Mucosa of descending colon (tissue), 3 donors: Measurements from ENCODE around the gene TULP4. TPM values are rescaled to one million over a fixed set of nuclear protein-coding genes. Genes with fewer than 3 reads are reported as not detected.
"Not testable (repeated sequence)": the region's sequence is repeated elsewhere in the genome, so short reads cannot be mapped to it uniquely, and the experiment has no call there.

ENCODE experiments used
- ATAC-seq: fragments of 200-7000 bp; cut with Tn5 transposase; one replicate; pipeline ENCODE4 v1.9.1; 2020; ENCODE audit warnings: mild to moderate bottlenecking, moderate library complexity
- DNase-seq, 3 donors: peaks; one replicate each; pipeline ENCODE4 v3.0.0-alpha.2; 2020
- H3K36me3 ChIP-seq: fragments of 200-600 bp; one replicate; pipeline ENCODE4 v1.8.0; 2021; ENCODE audit warnings: low read depth, mild to moderate bottlenecking
- H3K4me1 ChIP-seq: fragments of 200-600 bp; one replicate; pipeline ENCODE4 v1.8.0; 2021; ENCODE audit warnings: low read depth, mild to moderate bottlenecking
- H3K4me3 ChIP-seq: fragments of 200-600 bp; one replicate; pipeline ENCODE4 v1.8.0; 2021; ENCODE audit warnings: mild to moderate bottlenecking
- H3K9me3 ChIP-seq: fragments of 200-600 bp; one replicate; pipeline ENCODE4 v1.8.0; 2021; ENCODE audit warnings: mild to moderate bottlenecking
- intact Hi-C, 2 donors: fragments of 100-400 bp; cut with DNase I in 1 of 2; cut with micrococcal nuclease in 1 of 2; formaldehyde crosslinking; loops; one replicate each; pipeline versions ENCODE4 v1.11.0 to v1.11.1; 2022; cut with DNase I, micrococcal nuclease
- total RNA-seq, 3 donors: library from RNA; stranded (reverse); fragmentation: NEBNext Ultra II Directional in 2 of 3; extraction: Animal tissue kit (Norgen Biotek cat#: 25700) in 2 of 3; gene quantifications; one replicate each; pipeline versions ENCODE4 v1.2.1 to v1.2.4, GENCODE V29; 2021 to 2023
- TF ChIP-seq, protein P1 (sequence below): fragments of 200-600 bp; IDR thresholded peaks from one replicate; pipeline ENCODE4 v1.8.0; 2022; ENCODE audit warnings: antibody characterized with exemption, mild to moderate bottlenecking
- donor health status: DM: no; HTN: no; CAD: no; lungs with moderate emphysema.
- donor health status: DM: no; HTN: no; CAD: no.
- donor health status: DM: no; HTN: yes; CAD: no.

TULP4 gene
- total RNA-seq, 3 donors from 2014 or later = 70.4 to 122 (median 83.6) TPM

DNA sequence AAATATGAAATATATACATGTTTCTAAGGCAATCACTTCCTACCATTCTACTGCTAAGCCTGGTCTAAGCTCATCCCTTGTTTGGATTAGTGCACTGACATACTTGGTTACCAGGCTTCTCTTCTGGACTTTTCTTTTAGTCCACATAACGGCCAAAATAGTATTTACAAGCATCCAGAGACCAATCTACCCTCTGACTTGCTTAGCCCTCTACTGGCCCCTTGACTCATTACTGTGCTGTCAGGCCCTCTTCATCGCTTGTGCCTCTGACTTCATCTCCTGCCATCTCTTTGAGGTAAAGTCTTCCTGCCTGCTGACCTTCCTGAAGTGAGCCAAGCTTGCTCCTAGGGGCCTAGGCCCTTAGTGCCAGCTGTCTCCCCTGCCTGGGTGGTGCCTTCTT lies 35.1 kb downstream of the TULP4 start:
- Histone ChIP-seq H3K36me3 (no peaks in the 10 kb centered on the region), H3K4me1 (no peaks in the 10 kb centered on the region), H3K9me3 (peaks cover 12% of the 10 kb centered on the region), H3K4me3 (no peak overlapping the region)
- TF ChIP-seq, protein P1, sequence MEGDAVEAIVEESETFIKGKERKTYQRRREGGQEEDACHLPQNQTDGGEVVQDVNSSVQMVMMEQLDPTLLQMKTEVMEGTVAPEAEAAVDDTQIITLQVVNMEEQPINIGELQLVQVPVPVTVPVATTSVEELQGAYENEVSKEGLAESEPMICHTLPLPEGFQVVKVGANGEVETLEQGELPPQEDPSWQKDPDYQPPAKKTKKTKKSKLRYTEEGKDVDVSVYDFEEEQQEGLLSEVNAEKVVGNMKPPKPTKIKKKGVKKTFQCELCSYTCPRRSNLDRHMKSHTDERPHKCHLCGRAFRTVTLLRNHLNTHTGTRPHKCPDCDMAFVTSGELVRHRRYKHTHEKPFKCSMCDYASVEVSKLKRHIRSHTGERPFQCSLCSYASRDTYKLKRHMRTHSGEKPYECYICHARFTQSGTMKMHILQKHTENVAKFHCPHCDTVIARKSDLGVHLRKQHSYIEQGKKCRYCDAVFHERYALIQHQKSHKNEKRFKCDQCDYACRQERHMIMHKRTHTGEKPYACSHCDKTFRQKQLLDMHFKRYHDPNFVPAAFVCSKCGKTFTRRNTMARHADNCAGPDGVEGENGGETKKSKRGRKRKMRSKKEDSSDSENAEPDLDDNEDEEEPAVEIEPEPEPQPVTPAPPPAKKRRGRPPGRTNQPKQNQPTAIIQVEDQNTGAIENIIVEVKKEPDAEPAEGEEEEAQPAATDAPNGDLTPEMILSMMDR = no peak
- intact Hi-C loops = no loop called here
- DNase-seq = no peak
- ATAC-seq = no peak

DNA sequence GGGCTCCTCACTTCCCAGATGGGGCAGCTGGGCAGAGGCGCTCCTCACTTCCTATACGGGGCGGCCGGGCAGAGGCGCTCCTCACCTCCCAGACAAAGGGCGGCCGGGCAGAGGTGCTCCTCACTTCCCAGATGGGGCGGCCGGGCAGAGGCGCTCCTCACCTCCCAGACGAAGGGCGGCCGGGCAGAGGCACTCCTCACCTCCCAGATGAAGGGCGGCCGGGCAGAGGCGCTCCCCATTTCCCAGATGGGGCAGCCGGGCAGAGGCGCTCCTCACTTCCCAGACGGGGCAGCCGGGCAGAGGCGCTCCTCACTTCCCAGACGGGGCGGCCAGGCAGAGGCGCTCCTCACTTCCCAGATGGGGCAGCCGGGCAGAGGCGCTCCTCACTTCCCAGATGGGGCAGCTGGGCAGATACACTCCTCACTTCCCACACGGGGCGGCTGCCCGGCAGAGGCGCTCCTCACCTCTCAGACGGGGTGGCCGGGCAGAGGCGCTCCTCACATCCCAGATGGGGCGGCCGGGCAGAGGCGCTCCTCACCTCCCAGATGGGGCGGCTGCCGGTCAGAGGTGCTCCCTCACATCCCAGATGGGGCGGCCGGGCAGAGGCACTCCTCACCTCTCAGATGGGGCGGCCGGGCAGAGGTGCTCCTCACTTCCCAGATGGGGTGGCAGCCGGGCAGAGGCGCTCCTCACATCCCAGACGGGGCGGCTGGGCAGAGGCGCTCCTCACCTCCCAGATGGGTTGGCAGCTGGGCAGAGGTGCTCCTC lies 36.7 kb downstream of the TULP4 start:
- DNase-seq, H3K4me3 ChIP-seq, H3K4me1 ChIP-seq, intact Hi-C loops, ATAC-seq, H3K36me3 ChIP-seq: not testable (repeated sequence)
- peaks cover 12% of the 10 kb centered on the region for H3K9me3 ChIP-seq

DNA sequence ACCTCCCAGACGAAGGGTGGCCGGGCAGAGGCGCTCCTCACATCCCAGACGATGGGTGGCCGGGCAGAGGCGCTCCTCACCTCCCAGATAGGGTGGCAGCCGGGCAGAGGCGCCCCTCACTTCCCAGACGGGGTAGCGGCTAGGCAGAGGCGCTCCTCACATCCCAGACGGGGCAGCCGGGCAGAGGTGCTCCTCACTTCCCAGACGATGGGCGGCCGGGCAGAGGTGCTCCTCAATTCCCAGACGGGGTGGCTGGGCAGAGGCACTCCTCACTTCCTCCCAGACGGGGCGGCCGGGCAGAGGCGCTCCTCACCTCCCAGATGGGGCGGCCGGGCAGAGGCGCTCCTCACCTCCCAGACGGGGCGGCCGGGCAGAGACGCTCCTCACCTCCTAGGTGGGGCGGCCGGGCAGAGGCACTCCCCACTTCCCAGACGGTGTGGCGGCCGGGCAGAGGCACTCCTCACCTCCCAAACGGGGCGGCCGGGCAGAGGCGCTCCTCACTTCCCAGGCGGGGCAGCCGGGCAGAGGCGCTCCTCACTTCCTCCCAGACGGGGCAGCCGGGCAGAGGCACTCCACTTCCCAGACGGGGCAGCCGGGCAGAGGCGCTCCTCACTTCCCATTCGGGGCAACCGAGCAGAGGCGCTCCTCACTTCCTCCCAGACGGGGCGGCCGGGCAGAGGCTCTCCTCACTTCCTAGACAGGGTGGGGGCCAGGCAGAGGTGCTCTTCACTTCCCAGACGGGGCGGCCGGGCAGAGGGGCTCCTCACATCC lies 37.4 kb downstream of the TULP4 start:
- intact Hi-C loops, DNase-seq, H3K4me1 ChIP-seq, H3K36me3 ChIP-seq, H3K4me3 ChIP-seq, ATAC-seq: not testable (repeated sequence)
- H3K9me3 ChIP-seq = peaks cover 12% of the 10 kb centered on the region

DNA sequence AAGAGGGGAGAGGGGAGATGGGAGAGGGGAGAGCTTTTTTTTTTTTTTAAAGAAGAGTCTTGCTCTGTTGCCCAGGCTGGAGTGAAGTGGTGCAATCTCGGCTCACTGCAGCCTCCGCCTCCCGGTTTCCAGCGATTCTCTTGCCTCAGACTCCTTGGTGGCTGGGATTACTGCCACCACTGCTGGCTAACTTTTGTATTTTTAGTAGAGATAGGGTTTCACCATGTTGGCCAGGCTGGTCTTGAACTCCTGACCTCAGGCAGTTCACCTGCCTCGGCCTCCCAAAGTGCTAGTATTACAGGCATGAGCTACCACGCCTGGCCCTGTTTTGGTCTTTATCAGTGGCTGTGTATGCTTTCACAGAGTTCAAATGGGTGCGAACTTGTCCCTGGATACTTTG lies 38.5 kb downstream of the TULP4 start:
- H3K36me3 ChIP-seq, ATAC-seq, intact Hi-C loops: not testable (repeated sequence)

DNA sequence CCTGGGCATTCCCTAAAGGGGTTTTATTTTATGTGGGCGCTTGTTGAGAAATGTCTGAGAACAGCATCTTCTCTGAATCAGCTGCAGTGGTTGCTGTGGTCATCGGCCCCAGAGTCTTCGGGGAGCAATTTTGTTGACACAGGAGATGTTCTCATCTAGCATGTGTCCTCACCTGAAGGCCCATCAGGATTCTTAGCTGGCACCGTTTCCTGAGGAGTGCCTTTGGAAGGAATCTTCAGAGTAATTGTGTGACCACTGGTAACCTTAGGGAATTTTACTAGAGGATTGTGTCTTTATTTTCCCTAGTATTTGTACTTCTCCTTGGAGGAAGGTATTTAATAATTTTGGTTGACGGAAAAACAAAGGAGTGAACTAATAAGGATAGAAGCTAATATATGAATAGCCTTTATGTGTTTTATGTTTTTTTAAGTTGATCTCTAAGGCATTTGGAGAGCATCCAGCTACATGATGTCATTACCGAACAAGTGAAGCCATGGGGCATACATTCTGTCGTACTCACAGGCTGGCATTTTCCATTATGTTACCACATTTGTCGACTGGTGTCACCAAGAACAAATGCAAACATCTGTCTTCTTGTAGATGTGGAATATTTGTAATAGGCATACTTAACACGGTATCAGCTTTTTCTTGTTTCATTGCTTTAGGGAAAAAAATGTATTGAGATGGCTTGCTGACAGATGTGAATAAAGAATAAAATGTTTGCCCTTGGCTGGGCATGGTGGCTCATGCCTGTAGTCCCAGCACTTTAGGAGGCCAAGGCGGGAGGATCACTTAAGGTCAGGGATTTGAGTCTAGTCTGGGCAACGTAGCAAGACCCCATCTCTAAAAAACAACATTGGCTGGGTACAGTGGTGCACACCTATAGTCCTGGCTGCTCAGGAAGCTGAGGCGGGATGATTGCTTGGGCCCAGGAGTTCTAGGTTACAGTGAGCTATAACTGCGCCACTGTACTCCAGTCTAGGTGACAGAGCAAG lies 41.9 kb downstream of the TULP4 start:
- Histone ChIP-seq H3K4me1 (peaks cover 7% of the 10 kb centered on the region), H3K36me3 (no peaks in the 10 kb centered on the region), H3K9me3 (no peaks in the 10 kb centered on the region), H3K4me3 (no peak overlapping the region)
- TF ChIP-seq, protein P1 = no peak
- ATAC-seq (no peak), DNase-seq (no peak)
- intact Hi-C loops = no loop called here

More for the DNA sequence above, 38.5 kb downstream of the TULP4 start:
- H3K4me3 ChIP-seq, DNase-seq, H3K9me3 ChIP-seq, H3K4me1 ChIP-seq: not testable (repeated sequence)

DNA sequence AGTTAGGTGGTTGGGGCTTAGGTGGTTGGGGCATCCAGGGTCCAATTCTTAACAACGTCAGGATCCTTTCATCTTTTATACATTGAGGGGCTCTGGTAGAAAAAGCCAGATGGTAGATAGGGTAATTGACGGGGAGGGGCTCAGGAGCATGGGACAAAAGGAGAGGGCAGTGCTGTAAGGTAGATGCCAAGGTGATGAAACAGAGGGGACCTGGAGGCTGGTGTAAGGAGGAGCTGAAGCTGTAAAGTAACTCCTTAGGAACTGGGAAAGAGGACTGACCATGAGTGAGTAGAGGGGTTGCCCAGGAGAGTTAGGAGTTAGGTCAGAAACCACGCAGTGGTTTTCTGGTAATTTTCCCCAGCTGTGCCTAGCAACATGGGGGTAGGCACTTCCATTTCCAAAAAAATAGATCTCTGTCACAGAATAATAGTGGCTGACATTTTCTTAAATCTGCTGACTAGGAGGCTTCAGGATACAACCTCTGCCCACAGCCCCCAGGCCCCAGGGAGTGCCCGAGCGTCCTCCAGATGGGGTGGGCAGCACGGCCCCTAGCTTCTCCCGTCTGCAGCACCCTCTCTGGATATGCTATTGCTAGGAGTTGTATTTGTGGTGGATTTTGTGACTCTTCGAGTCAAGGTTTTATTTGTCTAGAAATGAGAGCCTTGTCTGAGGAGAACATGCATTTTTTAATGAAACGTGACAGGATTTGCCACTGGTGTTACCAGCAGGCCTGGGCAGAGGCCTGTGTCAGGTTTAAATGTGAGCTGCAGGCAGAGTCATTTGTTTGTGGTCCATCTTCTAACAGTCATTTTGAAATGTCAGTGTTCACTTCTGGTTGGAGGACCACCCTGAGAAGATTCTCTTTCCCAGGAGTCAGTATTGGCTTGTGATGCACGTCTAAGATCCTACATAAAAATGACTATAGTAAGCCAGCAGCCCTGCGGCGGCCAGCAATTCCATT lies 44.6 kb downstream of the TULP4 start:
- intact Hi-C loops = no loop called here
- ATAC-seq (no peak), DNase-seq (no peak)
- Histone ChIP-seq H3K4me1 (peaks cover 7% of the 10 kb centered on the region), H3K36me3 (no peaks in the 10 kb centered on the region), H3K4me3 (no peak overlapping the region), H3K9me3 (no peaks in the 10 kb centered on the region)
- TF ChIP-seq, protein P1 = no peak
